Inflammatory macrophage treated with lipopolysaccharide for 4 hours (primary cell): ENCODE data around the gene CMTR1.

Experiments used
- DNase-seq: peaks from one replicate; pipeline ENCODE4 v3.0.0-alpha.2; 2020

Gene CMTR1

GRCh38 chr6:37514321-37514771, 81.3 kb downstream of the CMTR1 start:
- no peak for DNase-seq

DNA sequence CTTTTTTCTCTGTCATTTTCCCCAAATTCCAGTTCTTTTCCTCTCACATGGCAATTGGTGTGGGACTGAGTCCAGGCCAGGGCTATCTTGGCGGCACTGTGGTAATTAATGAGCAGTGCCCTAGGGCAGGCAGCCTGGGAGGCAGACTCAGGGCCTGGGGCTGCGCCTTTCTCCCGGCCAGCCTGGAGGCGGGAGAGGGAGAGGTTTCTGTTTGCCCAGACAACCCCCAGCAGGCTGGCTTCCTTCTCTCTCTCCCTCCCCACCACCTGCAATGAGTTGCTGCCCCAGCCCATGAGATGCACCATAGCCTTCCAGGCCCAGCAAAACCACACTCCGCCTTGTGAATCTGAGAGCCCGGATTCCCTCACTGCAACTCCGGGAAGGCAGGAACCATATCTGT, 81.8 kb downstream of the CMTR1 start:
- DNase-seq: no peak

DNA sequence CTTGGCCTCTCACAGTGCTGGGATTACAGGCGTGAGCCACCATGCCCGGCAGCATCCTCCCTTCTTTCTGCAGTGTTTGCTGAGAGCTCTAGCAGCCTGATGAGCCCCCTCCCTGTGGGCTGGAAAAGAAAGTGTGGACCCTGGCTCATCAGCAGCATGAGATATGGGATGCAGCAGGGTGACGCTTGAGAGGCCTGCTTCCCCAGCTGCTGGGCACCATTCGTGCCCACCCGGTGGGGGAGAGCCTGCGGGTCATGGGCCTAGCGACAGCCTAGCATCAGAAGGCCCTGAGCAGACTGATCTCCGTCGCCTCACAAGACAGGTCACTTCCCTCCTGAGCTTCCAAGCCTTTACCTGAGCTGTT, 82.7 kb downstream of the CMTR1 start:
- DNase-seq: no peak

DNA sequence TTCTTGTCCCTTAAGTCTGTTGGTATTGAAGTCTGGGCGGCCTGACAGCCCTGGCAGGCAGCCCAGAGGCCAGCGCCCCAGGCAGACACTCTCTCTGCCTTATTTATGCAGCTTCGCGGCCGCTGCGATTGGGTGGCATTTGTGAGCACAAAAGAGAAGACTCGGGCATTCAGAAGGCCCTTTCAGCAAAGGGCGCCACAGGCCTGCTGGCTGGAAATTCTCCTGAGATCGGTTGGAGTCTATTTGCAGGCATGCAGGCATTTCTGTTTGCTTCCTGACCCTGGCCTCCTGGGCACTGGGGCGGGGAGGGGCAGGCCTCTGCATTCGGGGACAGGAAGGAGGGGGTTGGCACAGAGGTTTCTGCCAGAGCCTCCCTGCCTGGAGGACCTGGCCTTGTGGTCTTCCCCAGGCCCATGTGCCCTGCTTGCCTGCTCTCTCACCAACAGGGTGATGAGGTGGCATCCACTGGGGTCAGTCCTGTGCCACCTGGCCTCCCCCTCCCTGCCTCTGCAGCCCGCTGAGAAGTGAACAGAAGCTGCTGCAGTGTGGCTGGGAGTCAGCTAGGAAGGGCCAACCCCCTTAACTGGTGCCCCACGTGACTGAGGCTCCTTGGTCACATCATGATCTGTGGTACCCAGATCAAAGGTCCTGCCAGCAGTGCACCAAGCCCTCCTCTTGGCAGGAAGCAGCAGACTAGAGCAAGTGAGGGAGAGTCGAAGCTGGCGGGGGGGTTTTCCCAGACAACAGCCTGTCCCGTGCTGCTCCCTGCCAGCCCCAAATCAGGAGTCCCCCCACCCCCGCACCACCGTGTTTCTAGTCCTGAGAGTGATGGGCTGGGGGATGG, 83.3 kb downstream of the CMTR1 start:
- no peak for DNase-seq

DNA sequence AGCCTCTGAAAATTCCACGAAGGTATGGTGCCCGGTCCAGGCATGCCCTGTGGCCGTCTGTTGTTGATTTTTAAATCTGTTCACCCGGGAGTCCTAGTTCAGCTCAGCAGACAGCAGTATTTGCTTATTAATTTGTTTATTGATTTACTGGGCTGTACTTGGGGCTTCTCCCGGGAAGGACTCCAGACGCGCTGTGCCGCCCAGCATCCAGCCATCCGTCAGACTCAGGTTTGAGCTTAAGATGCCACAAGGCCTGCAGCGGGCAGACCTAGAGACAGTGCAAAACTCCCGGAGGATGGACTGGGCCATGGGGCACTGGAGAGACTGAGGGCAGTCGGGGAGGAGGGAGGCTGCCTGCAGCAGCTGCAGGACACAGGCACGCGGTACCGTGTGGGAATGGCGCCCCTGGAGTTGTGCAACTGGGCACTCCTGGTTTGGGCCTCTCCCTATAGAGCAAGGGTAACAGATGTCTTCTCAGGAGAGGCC, 83.9 kb downstream of the CMTR1 start:
- DNase-seq: no peak

DNA sequence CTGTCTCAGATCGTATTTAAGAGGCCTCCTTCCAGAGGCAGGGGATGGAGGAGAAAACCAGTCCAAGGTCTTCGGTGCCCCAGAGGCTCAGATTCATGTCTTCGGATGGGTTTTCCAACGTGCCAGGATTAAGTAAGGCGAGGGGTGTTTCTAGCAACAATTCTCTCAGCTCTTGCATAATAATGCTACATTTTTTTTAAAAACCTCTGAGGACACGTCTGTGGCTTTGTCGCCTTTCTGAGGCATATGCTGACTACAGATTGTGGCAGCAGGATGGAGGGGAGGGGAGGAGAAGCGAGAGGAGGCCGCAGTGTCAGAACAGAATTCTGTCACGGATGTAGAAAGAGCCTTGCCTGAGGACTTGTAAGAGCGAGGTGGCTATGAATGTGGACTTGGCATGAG, 84.4 kb downstream of the CMTR1 start:
- peak; percentile 63 for DNase-seq

DNA sequence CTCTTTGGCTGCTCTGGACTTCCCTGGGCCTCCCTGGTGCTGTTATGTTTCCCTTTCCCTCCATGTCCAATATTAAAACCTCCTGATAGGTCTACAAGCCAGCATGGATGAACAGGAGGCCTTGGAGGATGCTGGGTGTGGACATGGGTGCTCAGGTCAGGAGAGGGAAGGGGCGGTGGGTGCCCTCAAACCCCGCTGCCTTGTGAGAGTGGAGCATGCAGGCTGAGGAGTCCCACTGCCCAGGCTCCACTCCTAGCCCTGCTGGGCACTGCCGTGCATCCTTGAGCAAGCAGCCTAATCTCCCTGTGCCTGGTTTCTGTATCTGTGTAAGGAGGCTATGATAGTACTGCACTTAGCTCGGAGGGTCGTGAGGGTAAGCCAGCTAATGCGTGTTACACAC, 85.1 kb downstream of the CMTR1 start:
- no peak for DNase-seq

DNA sequence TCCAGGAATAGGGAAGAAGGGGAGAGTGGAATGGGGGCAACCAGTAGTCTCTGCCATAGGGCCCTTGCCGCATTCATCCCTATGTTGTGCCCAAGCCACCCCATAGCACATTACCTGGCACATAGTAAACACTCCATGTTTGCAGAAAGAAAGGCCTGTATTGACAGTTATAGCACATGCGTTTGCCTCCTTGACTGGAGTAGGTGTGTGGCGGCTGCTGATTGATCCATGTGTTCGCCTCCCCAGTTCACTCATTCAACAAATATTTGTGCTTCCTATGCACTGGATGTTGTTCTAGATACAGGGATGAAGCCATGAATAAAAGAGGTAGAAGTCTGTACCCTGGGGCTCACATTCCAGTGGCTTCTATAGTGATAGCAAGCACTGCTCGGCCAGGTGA, 86.4 kb downstream of the CMTR1 start:
- no peak for DNase-seq

DNA sequence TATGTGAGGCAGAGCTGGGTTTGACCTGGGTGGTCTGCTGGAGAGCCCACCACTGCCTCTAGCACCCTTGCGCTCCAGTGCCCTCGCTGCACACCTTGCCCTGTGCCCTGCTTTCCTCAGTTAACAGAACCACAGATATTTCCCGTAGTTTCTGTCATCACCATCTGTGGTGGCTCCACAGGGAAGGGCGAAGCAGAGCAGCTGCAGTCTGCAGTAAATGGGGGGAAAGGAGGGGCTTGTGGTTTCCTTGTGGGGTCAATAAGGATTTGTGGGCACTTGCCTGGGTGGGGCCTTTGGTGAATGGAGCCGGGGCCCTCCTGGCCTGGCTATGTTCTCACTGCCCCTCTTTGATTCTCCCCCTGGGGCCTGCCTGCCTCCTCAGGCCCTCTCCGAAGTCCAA, 87.9 kb downstream of the CMTR1 start:
- no peak for DNase-seq

- DNase-seq: no peak
These were observed 88.7 kb downstream of the CMTR1 start for GRCh38 chr6:37521674-37522073.

GRCh38 chr6:37522836-37523235, 89.8 kb downstream of the CMTR1 start:
- DNase-seq: no peak

DNA sequence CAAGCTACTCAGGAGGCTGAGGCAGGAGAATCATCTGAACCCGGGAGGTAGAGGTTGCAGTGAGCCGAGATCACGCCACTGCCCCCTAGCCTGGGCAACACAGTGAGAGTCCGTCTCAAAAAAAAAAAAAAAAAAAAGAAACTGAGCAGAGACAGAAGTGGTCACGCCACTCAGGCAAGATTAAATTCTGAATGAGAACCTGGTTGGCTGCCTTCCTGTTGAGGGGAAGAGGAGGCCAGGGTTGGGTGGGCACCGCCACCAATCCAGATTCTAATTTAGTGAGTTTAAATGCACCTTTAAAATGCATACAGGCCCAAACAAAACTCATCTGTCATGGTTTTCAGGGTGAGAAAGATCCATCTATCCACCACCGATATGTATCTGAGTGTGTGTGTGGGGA, 90.4 kb downstream of the CMTR1 start:
- DNase-seq: no peak

- no peak for DNase-seq
These were observed 91.3 kb downstream of the CMTR1 start for GRCh38 chr6:37524025-37524969.

DNA sequence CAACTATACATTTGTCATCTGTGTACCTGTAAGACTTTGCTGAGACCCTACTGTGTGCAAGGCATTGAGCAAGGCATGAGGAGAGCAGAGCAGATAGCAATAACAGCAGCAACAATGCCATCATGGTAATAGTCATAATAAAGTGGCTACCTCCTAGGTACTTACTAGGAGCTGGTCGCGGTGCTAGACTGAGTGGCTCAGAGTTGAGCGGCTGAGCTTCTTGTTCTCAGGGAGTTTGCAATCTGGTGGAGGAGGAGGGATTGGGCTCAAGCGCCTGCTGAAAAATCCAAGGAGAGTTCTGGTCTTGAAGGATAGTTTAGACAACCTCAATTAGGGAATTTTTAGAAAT, 91.9 kb downstream of the CMTR1 start:
- DNase-seq: no peak

DNA sequence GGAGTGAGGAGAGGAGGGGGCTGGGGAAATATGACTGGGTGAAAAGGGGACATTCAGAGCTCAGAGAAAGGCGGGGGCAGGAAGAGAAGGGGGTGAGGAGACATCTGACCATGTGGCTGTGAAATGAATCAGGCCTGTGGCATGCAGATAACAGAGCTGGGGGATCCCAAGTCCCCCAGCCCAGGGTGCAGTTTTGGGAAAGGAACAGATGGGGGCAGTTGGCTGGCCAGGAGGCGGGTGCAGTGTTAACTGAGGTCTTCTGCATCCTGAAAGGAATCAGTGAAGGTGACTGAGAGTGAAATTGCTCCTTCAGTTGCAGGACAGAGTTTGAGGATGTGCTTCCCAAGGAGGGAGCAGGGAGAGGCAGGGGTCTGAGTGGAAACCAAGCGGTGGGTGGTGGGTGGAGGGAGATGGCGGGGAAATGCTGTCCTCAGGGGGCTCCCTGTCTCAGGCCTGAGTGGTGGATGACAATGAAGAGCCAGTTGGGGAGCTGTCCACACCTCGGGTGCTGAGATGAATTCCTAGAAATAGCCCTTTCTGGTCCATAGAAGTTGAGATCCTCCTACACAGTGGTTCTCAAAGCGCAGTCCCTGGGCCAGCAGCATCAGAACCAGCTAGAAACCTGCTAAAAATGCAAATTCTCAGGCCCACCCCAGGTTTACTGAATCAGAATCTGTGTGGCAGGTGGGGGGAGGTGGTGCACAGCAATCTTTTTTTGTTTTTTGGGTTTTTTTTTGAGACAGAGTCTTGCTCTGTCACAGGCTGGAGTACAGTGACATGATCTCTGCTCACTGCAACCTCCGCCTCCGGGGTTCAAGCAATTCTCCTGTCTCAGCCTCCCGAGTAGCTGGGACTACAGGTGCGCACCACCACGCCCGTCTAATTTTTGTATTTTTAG, 92.7 kb downstream of the CMTR1 start:
- DNase-seq: no peak

DNA sequence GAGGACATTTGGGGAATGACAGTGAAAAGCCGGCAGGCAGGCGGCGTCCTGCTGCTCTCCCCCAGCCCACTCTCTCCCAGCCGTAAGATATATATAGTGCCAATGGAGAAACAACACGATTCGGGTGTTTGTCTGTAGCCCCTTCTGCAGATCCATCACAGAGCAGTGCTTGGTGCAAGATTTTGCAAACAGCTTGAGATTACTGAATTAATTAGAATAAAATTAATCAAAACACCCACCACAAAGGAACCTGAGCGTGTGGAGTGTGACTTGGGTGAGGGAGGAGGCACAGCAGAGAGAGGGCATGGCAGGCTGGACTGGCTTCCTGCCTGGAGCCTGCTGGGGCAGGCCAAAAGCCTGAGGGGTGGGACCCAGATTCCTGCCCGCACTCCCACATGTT, 95.5 kb downstream of the CMTR1 start:
- no peak for DNase-seq

DNA sequence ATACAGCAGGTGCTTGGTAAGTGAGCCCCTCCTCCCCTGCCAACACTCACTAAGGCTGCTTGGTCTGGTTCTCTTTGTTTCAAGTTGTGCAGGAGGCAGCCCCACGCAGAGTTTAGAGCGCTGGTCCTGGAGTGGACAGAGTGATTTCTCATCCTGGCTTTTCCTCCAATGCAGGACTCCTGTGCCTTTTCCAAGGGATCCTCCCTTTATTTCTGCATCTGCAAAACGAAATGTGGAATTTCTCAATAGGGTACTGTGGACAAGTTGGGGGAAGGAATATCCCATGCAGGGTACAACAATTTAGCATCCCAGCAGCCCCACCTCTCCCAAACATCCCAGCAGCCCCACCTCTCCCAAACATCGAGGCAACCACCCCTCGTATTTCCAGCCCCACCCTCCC, 97.3 kb downstream of the CMTR1 start:
- no peak for DNase-seq

DNA sequence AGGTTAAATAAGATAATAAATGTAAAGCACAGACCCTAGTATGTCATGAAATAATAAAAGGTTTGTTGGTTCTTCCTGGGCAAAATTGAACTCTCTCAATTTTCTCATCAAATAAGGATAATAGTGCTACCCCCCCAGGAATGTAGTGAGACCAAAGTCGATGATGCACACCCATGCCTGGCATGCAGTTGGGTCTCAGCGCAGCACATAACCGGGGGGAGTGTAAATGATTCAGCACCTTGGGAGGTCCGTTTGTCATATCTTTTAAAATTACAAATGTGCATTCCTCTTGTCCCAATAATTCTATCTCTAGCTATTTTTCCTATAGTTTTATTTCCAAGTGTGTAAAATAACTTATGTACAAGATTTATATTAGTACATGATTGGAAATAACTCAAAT, 98.0 kb downstream of the CMTR1 start:
- DNase-seq: no peak
